B cell (primary cell): Measurements from ENCODE around the gene CHMP6. TPM values are rescaled to one million over a fixed set of nuclear protein-coding genes. Genes with fewer than 3 reads are reported as not detected.

ENCODE experiments used
- ATAC-seq: fragments of 200-7000 bp; cut with Tn5 transposase; one replicate; pipeline ENCODE4 v1.10.0; 2021; ENCODE audit warnings: low read depth, mild to moderate bottlenecking, moderate number of reproducible peaks, moderate library complexity
- CTCF ChIA-PET: fragments of 350-600 bp; sonication (Branson Sonifier 250); formaldehyde crosslinking; loops from one replicate; lab custom pipeline; 2021; ENCODE audit warnings: antibody characterized with exemption, inconsistent platforms; lab: Charles Lee
- POLR2A ChIA-PET: fragments of 350-600 bp; sonication (Branson Sonifier 250); formaldehyde crosslinking; loops from one replicate; lab custom pipeline; 2021; ENCODE audit warnings: antibody characterized with exemption; lab: Charles Lee
- DNase-seq: peaks from one replicate; pipeline ENCODE4 v3.0.0; 2013
- H2AFZ ChIP-seq: 2 replicates; pipeline ENCODE4 v1.6.1; 2012; ENCODE audit warnings: mild to moderate bottlenecking, low read depth, low read length; ENCODE audit not compliant: insufficient read depth, poor library complexity, severe bottlenecking
- H3K27ac ChIP-seq, 2 donors: 1 replicate in 1 of 2; 2 replicates in 1 of 2; pipeline ENCODE4 v1.5.1; 2012 to 2013; ENCODE audit warnings: low read length in 2 of 2, mild to moderate bottlenecking in 2 of 2, moderate library complexity in 1 of 2
- H3K27me3 ChIP-seq, 4 experiments: fragments of 200-600 bp in 1 of 4; sonication (generic) in 1 of 4; replicated peaks in 1 of 4; 1 replicate in 2 of 4; 2 replicates in 2 of 4; pipeline versions ENCODE4 v1.6.1 to v1.7.0; 2013 to 2016; ENCODE audit warnings: low read length in 3 of 4, mild to moderate bottlenecking in 2 of 4, mixed read lengths in 1 of 4, moderate library complexity in 1 of 4; ENCODE audit not compliant: insufficient read depth in 4 of 4, control insufficient read depth in 3 of 4; ENCODE audit errors: control extremely low read depth in 1 of 4
- H3K36me3 ChIP-seq, 2 experiments: replicated peaks in 1 of 2; 1 replicate in 1 of 2; 2 replicates in 1 of 2; pipeline versions ENCODE4 v1.6.1 to v1.7.1; 2013; ENCODE audit warnings: low read length in 1 of 2; ENCODE audit not compliant: insufficient read depth in 2 of 2, control insufficient read depth in 1 of 2; ENCODE audit errors: control extremely low read depth in 1 of 2, extremely low read depth in 1 of 2
- H3K4me1 ChIP-seq, 2 donors: fragments of 200-600 bp in 1 of 2; sonication (generic) in 1 of 2; 1 replicate in 1 of 2; 2 replicates in 1 of 2; pipeline versions ENCODE4 v1.5.1 to v1.6.1; 2013 to 2017; ENCODE audit warnings: low read length in 2 of 2; ENCODE audit not compliant: control insufficient read depth in 2 of 2, insufficient read depth in 2 of 2
- H3K4me2 ChIP-seq: replicated peaks from 2 replicates; pipeline ENCODE3; 2012; ENCODE audit warnings: mild to moderate bottlenecking, low read depth, low read length; ENCODE audit not compliant: poor library complexity, severe bottlenecking
- H3K4me3 ChIP-seq, 5 experiments: fragments of 200-600 bp in 1 of 5; sonication (generic) in 1 of 5; 1 replicate in 3 of 5; 2 replicates in 2 of 5; pipeline versions ENCODE4 v1.5.1 to v1.7.0; 2011 to 2016; ENCODE audit warnings: low read length in 4 of 5, mild to moderate bottlenecking in 4 of 5, low read depth in 2 of 5, control low read depth in 1 of 5, moderate library complexity in 1 of 5; ENCODE audit not compliant: insufficient read depth in 1 of 5; ENCODE audit errors: control extremely low read depth in 1 of 5, extremely low read depth in 1 of 5
- H3K79me2 ChIP-seq: fragments of 200-600 bp; sonication (generic); one replicate; pipeline ENCODE4 v1.6.0; 2016; ENCODE audit warnings: low read length; ENCODE audit not compliant: control insufficient read depth, insufficient read depth
- H3K9ac ChIP-seq: fragments of 200-600 bp; sonication (generic); 2 replicates; pipeline ENCODE4 v1.6.1; 2017; ENCODE audit warnings: mild to moderate bottlenecking, low read length, moderate library complexity
- H3K9me3 ChIP-seq, 3 donors: one replicate each; pipeline versions ENCODE4 v1.6.1 to v1.7.1; 2013; ENCODE audit warnings: low read length in 2 of 3; ENCODE audit not compliant: control insufficient read depth in 2 of 3, insufficient read depth in 1 of 3; ENCODE audit errors: control extremely low read depth in 1 of 3
- H4K20me1 ChIP-seq: 2 replicates; pipeline ENCODE4 v1.6.0; 2012; ENCODE audit warnings: mild to moderate bottlenecking, low read length; ENCODE audit not compliant: insufficient read depth, control insufficient read depth, poor library complexity, severe bottlenecking
- H3K27ac Mint-ChIP-seq: one replicate; pipeline ENCODE4 v1.8.0; 2021; ENCODE audit warnings: mixed read lengths
- H3K27me3 Mint-ChIP-seq: one replicate; pipeline ENCODE4 v1.8.0; 2021; ENCODE audit warnings: mixed read lengths
- H3K4me1 Mint-ChIP-seq: one replicate; pipeline ENCODE4 v1.8.0; 2021; ENCODE audit warnings: mixed read lengths
- H3K4me3 Mint-ChIP-seq: one replicate; pipeline ENCODE4 v1.8.0; 2021; ENCODE audit warnings: mixed read lengths
- H3K9me3 Mint-ChIP-seq: one replicate; pipeline ENCODE4 v1.8.0; 2022; ENCODE audit warnings: mixed read lengths; ENCODE audit not compliant: insufficient read depth
- EZH2 ChIP-seq: IDR thresholded peaks from 2 replicates; pipeline ENCODE4 v1.6.1; 2012; ENCODE audit warnings: borderline replicate concordance, low read depth, mild to moderate bottlenecking, moderate library complexity, low read length; ENCODE audit not compliant: insufficient read depth, poor library complexity, severe bottlenecking
- WGBS: methylation state at CpG from one replicate; pipeline ENCODE4 v1.1.5; 2013; ENCODE audit warnings: missing lambda C conversion rate; ENCODE audit not compliant: insufficient coverage; 5-methylcytosine and 5-hydroxymethylcytosine counted together
- intact Hi-C: fragments of 100-400 bp; cut with micrococcal nuclease; formaldehyde crosslinking; loops from one replicate; pipeline ENCODE4 v1.10.0; 2022
- polyA plus RNA-seq: library from polyadenylated mRNA; depleted of rRNA; stranded (reverse); fragments of >200 nt; gene quantifications from 2 replicates; pipeline ENCODE4 v1.2.3, GENCODE V29; 2012
- total RNA-seq, 2 donors: library from RNA; stranded (reverse); fragments of 120-200 nt in 1 of 2; gene quantifications; 1 replicate in 1 of 2; 2 replicates in 1 of 2; pipeline versions ENCODE4 v1.2.3 to v1.2.4, GENCODE V29; 2013 to 2022
- TF ChIP-seq, protein P1 (sequence below): fragments of 200-600 bp; IDR thresholded peaks from one replicate; pipeline ENCODE4 v1.8.0; 2022; ENCODE audit warnings: antibody characterized with exemption, mild to moderate bottlenecking

The CHMP6 gene
- total and polyA plus RNA-seq, 2 donors (not counting 1 experiment from before 2014, with no cell fraction given), result 21.2 to 46.2 TPM

GRCh38 chr17:80992077-80992947, 671 bp downstream of the CHMP6 start:
- H3K79me2 ChIP-seq, result peaks cover 5% of the 10 kb centered on the region
- H3K4me1 ChIP-seq, result peaks cover 20 to 44% of the 10 kb centered on the region in 2 donors
- peak overlapping the region; percentile 95 for H3K4me2 ChIP-seq
- peak overlapping the region; percentile 66 for H3K27ac Mint-ChIP-seq
- DNase-seq, result no peak
- H4K20me1 ChIP-seq, result peaks cover 22% of the 10 kb centered on the region
- 4% methylated on average over 89 of the region's 90 CpGs for WGBS
- no peak for TF ChIP-seq EZH2
- TF ChIP-seq, protein P1, sequence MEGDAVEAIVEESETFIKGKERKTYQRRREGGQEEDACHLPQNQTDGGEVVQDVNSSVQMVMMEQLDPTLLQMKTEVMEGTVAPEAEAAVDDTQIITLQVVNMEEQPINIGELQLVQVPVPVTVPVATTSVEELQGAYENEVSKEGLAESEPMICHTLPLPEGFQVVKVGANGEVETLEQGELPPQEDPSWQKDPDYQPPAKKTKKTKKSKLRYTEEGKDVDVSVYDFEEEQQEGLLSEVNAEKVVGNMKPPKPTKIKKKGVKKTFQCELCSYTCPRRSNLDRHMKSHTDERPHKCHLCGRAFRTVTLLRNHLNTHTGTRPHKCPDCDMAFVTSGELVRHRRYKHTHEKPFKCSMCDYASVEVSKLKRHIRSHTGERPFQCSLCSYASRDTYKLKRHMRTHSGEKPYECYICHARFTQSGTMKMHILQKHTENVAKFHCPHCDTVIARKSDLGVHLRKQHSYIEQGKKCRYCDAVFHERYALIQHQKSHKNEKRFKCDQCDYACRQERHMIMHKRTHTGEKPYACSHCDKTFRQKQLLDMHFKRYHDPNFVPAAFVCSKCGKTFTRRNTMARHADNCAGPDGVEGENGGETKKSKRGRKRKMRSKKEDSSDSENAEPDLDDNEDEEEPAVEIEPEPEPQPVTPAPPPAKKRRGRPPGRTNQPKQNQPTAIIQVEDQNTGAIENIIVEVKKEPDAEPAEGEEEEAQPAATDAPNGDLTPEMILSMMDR, result no peak
- ChIA-PET POLR2A (no interaction called here), CTCF (interaction anchor here (1.0 to 1.3 kb wide), 3 partner anchors 26 to 566 kb away, joined by 3 read pairs; no protein-coding TSS in a partner anchor)
- intact Hi-C loops, result loop anchor here (5.0 kb wide), 1 partner anchor 40 kb away; no protein-coding TSS in a partner anchor
- H3K9me3 Mint-ChIP-seq, result no peaks in the 10 kb centered on the region
- H3K27me3 Mint-ChIP-seq, result no peaks in the 10 kb centered on the region
- H2AFZ ChIP-seq, result peak overlapping the region; percentile 94
- H3K4me3 ChIP-seq, result peak overlapping the region in 4 of 5 experiments; percentile 68 to 88 (median 77)
- no peaks in the 10 kb centered on the region for H3K9me3 ChIP-seq
- H3K36me3 ChIP-seq, result peaks cover 0 to 22% of the 10 kb centered on the region in 2 experiments
- ATAC-seq, result no peak
- peak overlapping the region; percentile 78 for H3K4me3 Mint-ChIP-seq
- H3K27me3 ChIP-seq, result no peaks in the 10 kb centered on the region
- H3K27ac ChIP-seq, result peak overlapping the region in 1 of 2 donors; percentile 39
- H3K4me1 Mint-ChIP-seq, result peaks cover 31% of the 10 kb centered on the region
- peak overlapping the region; percentile 80 for H3K9ac ChIP-seq
